Fibroblast of lung (primary cell): ENCODE data around the gene ERICH4. TPM values are rescaled to one million over a fixed set of nuclear protein-coding genes. Genes with fewer than 3 reads are reported as not detected.
"Not testable (repeated sequence)": the region's sequence is repeated elsewhere in the genome, so short reads cannot be mapped to it uniquely, and the experiment has no call there.

Experiments
- DNase-seq, 2 donors: peaks; one replicate each; pipeline versions ENCODE4 v3.0.0 to v3.0.0-alpha.2; 2010; ENCODE audit warnings: low read depth in 2 of 2
- H2AFZ ChIP-seq: 2 replicates; pipeline ENCODE4 v1.5.1; 2012; ENCODE audit warnings: low read length, control low read depth, inconsistent platforms
- H3K27ac ChIP-seq: 2 replicates; pipeline ENCODE4 v1.5.1; 2011; ENCODE audit warnings: low read length, control low read depth; ENCODE audit not compliant: insufficient read depth
- H3K27me3 ChIP-seq: 2 replicates; pipeline ENCODE4 v1.5.1; 2011; ENCODE audit warnings: mild to moderate bottlenecking, low read length; ENCODE audit not compliant: control insufficient read depth, insufficient read depth
- H3K36me3 ChIP-seq: 2 replicates; pipeline ENCODE4 v1.5.1; 2011; ENCODE audit warnings: low read length; ENCODE audit not compliant: control insufficient read depth, insufficient read depth
- H3K4me1 ChIP-seq: 2 replicates; pipeline ENCODE4 v1.5.1; 2011; ENCODE audit warnings: low read length; ENCODE audit not compliant: control insufficient read depth, insufficient read depth; ENCODE audit errors: extremely low read depth
- H3K4me2 ChIP-seq: 2 replicates; pipeline ENCODE4 v1.5.1; 2011; ENCODE audit warnings: low read length, control low read depth; ENCODE audit not compliant: insufficient read depth; ENCODE audit errors: extremely low read depth
- H3K4me3 ChIP-seq, 4 experiments: fragments of 200-600 bp in 1 of 4; sonication (generic) in 1 of 4; replicated peaks in 1 of 4; 2 replicates each; pipeline ENCODE4 v1.5.1; 2011 to 2016; ENCODE audit warnings: low read length in 4 of 4, low read depth in 3 of 4, mild to moderate bottlenecking in 3 of 4, control low read depth in 2 of 4, inconsistent platforms in 1 of 4, mixed read lengths in 1 of 4; ENCODE audit not compliant: insufficient read depth in 1 of 4; ENCODE audit errors: control extremely low read depth in 1 of 4
- H3K79me2 ChIP-seq: 2 replicates; pipeline ENCODE4 v1.5.1; 2012; ENCODE audit warnings: mild to moderate bottlenecking, low read length, inconsistent platforms; ENCODE audit not compliant: control insufficient read depth, insufficient read depth
- H3K9ac ChIP-seq: 2 replicates; pipeline ENCODE4 v1.5.1; 2011; ENCODE audit warnings: mild to moderate bottlenecking, low read length, control low read depth; ENCODE audit not compliant: insufficient read depth
- H3K9me3 ChIP-seq: 2 replicates; pipeline ENCODE4 v1.5.1; 2012; ENCODE audit warnings: low read depth, low read length; ENCODE audit not compliant: control insufficient read depth, insufficient read depth
- H4K20me1 ChIP-seq: 2 replicates; pipeline ENCODE4 v1.5.1; 2011; ENCODE audit warnings: low read length; ENCODE audit not compliant: control insufficient read depth, insufficient read depth; ENCODE audit errors: extremely low read depth
- CTCF ChIP-seq, 2 donors: IDR thresholded peaks in 1 of 2; conservative IDR thresholded peaks in 1 of 2; 1 replicate in 1 of 2; 2 replicates in 1 of 2; pipeline ENCODE4 v1.5.1; 2011 to 2012; ENCODE audit warnings: low read length in 2 of 2, control low read depth in 1 of 2, inconsistent platforms in 1 of 2, low read depth in 1 of 2, mild to moderate bottlenecking in 1 of 2
- EZH2 ChIP-seq: IDR thresholded peaks from 2 replicates; pipeline ENCODE4 v1.5.1; 2012; ENCODE audit warnings: low read length, control low read depth, mild to moderate bottlenecking; ENCODE audit errors: missing control alignments
- polyA plus RNA-seq, 2 donors: library from polyadenylated mRNA; depleted of rRNA in 1 of 2; stranded (reverse) in 1 of 2; unstranded in 1 of 2; fragments of >200 nt; gene quantifications; 2 replicates each; pipeline ENCODE4 v1.2.1, GENCODE V29; 2011 to 2012; ENCODE audit warnings: missing spikeins in 1 of 2
- total RNA-seq: library from RNA; depleted of rRNA; stranded (reverse); fragments of >200 nt; gene quantifications from 2 replicates; pipeline ENCODE4 v1.2.1, GENCODE V29; 2014

Gene ERICH4
- total and polyA plus RNA-seq, 2 donors (not counting 1 experiment from before 2014, with no cell fraction given): not detected

- no peak overlapping the region for H3K4me2 ChIP-seq
- no peak for DNase-seq
Measured at GRCh38 chr19:41479757-41480191, 36.8 kb downstream of the ERICH4 start.

GRCh38 chr19:41480336-41480735 is 37.4 kb downstream of the ERICH4 start:
- H3K4me1 ChIP-seq: no peaks in the 10 kb centered on the region
- no peaks in the 10 kb centered on the region for H3K79me2 ChIP-seq
- H2AFZ ChIP-seq: no peak overlapping the region
- H3K27me3 ChIP-seq: no peaks in the 10 kb centered on the region
- H3K27ac ChIP-seq: no peak overlapping the region
- H3K9me3 ChIP-seq: no peaks in the 10 kb centered on the region
- no peak overlapping the region for H3K4me3 ChIP-seq
- no peaks in the 10 kb centered on the region for H3K36me3 ChIP-seq
- TF ChIP-seq CTCF (conservative IDR thresholded peaks at IDR 0.05 in 1 of 2, IDR thresholded peaks at IDR 0.05 in 1 of 2; ENCODE audit: low read depth in 1 of 2, low read length in 2 of 2) (no peak), EZH2 (no peak)
- no peaks in the 10 kb centered on the region for H4K20me1 ChIP-seq
- DNase-seq: no peak
- no peak overlapping the region for H3K4me2 ChIP-seq
- H3K9ac ChIP-seq: no peak overlapping the region

More at GRCh38 chr19:41479757-41480191, 36.8 kb downstream of the ERICH4 start:
- TF ChIP-seq CTCF (conservative IDR thresholded peaks at IDR 0.05 in 1 of 2, IDR thresholded peaks at IDR 0.05 in 1 of 2; ENCODE audit: low read depth in 1 of 2, low read length in 2 of 2): no peak
- TF ChIP-seq EZH2: no peak
- no peak overlapping the region for H3K27ac ChIP-seq
- no peak overlapping the region for H3K9ac ChIP-seq
- no peaks in the 10 kb centered on the region for H3K4me1 ChIP-seq
- no peak overlapping the region for H2AFZ ChIP-seq
- H3K27me3 ChIP-seq: no peaks in the 10 kb centered on the region
- H4K20me1 ChIP-seq: no peaks in the 10 kb centered on the region
- no peaks in the 10 kb centered on the region for H3K36me3 ChIP-seq
- no peaks in the 10 kb centered on the region for H3K79me2 ChIP-seq
- H3K4me3 ChIP-seq: no peak overlapping the region
- H3K9me3 ChIP-seq: no peaks in the 10 kb centered on the region

- H3K9me3 ChIP-seq: no peaks in the 10 kb centered on the region
- no peak overlapping the region for H3K4me3 ChIP-seq
- H2AFZ ChIP-seq: no peak overlapping the region
- no peak overlapping the region for H3K9ac ChIP-seq
- H4K20me1 ChIP-seq: no peaks in the 10 kb centered on the region
- no peaks in the 10 kb centered on the region for H3K79me2 ChIP-seq
- no peak for DNase-seq
- H3K27ac ChIP-seq: no peak overlapping the region
- H3K27me3 ChIP-seq: no peaks in the 10 kb centered on the region
- H3K4me2 ChIP-seq: no peak overlapping the region
- H3K36me3 ChIP-seq: no peaks in the 10 kb centered on the region
- no peaks in the 10 kb centered on the region for H3K4me1 ChIP-seq
- TF ChIP-seq CTCF (conservative IDR thresholded peaks at IDR 0.05 in 1 of 2, IDR thresholded peaks at IDR 0.05 in 1 of 2; ENCODE audit: low read depth in 1 of 2, low read length in 2 of 2): no peak
- TF ChIP-seq EZH2: no peak
Measured at GRCh38 chr19:41484822-41485221, 41.9 kb downstream of the ERICH4 start.

- H3K36me3 ChIP-seq, H4K20me1 ChIP-seq, H3K79me2 ChIP-seq, H3K4me2 ChIP-seq, H3K27ac ChIP-seq, H3K27me3 ChIP-seq, H3K4me1 ChIP-seq, H3K9ac ChIP-seq, H3K4me3 ChIP-seq, DNase-seq, H2AFZ ChIP-seq, H3K9me3 ChIP-seq: not testable (repeated sequence)
Measured at GRCh38 chr19:41486953-41487352, 44.0 kb downstream of the ERICH4 start.
